Measurements from ENCODE around the gene ABCC1.

Gene ABCC1

GRCh38 chr16:16030449-16030848 is 81.0 kb downstream of the ABCC1 start:
- no peak for DNase-seq
- no peak for TF ChIP-seq CTCF (IDR thresholded peaks at IDR 0.05; ENCODE audit: low read depth, low read length)
- H3K36me3 ChIP-seq: peaks cover 53% of the 10 kb centered on the region
- no peaks in the 10 kb centered on the region for H3K27me3 ChIP-seq
- H3K4me3 ChIP-seq (ENCODE audit: low read depth, low read length): no peak overlapping the region
- H3K4me1 ChIP-seq: no peaks in the 10 kb centered on the region
- no peaks in the 10 kb centered on the region for H3K9me3 ChIP-seq

- no peaks in the 10 kb centered on the region for H3K4me1 ChIP-seq
- no peak for DNase-seq
- no peaks in the 10 kb centered on the region for H3K9me3 ChIP-seq
- H3K27me3 ChIP-seq: no peaks in the 10 kb centered on the region
- H3K36me3 ChIP-seq: peaks cover 61% of the 10 kb centered on the region
- no peak overlapping the region for H3K4me3 ChIP-seq (ENCODE audit: low read depth, low read length)
- no peak for TF ChIP-seq CTCF (IDR thresholded peaks at IDR 0.05; ENCODE audit: low read depth, low read length)
Observed at GRCh38 chr16:16031401-16031800, 82.0 kb downstream of the ABCC1 start.

- Histone ChIP-seq H3K27me3 (no peaks in the 10 kb centered on the region), H3K4me3 (ENCODE audit: low read depth, low read length) (no peak overlapping the region), H3K4me1 (no peaks in the 10 kb centered on the region), H3K36me3 (peaks cover 68% of the 10 kb centered on the region), H3K9me3 (no peaks in the 10 kb centered on the region)
- TF ChIP-seq CTCF (IDR thresholded peaks at IDR 0.05; ENCODE audit: low read depth, low read length): no peak
- no peak for DNase-seq
Observed at GRCh38 chr16:16032271-16032979, 83.0 kb downstream of the ABCC1 start.

GRCh38 chr16:16033208-16033717 is 83.8 kb downstream of the ABCC1 start:
- Histone ChIP-seq H3K27me3 (no peaks in the 10 kb centered on the region), H3K9me3 (no peaks in the 10 kb centered on the region), H3K4me1 (no peaks in the 10 kb centered on the region), H3K4me3 (ENCODE audit: low read depth, low read length) (no peak overlapping the region), H3K36me3 (peaks cover 72% of the 10 kb centered on the region)
- no peak for TF ChIP-seq CTCF (IDR thresholded peaks at IDR 0.05; ENCODE audit: low read depth, low read length)
- DNase-seq: no peak

DNA sequence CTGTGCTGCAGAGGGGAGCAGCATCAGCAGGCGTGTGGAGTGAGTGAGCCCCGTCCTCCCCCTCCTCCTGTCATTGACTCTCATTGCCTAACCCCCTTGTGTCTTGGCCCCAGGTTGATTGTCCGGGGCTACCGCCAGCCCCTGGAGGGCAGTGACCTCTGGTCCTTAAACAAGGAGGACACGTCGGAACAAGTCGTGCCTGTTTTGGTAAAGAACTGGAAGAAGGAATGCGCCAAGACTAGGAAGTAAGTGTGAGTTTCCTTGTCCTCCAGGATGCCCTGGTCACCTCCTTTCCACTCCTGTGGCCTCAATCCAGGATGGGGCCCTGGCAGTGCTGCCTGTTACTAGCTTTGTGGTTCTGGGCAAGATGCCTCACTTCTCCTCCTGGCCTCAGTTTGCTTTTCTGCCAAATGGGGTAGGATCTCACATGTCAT is 87.0 kb downstream of the ABCC1 start:
- Histone ChIP-seq H3K9me3 (no peaks in the 10 kb centered on the region), H3K27me3 (no peaks in the 10 kb centered on the region), H3K4me3 (ENCODE audit: low read depth, low read length) (no peak overlapping the region), H3K4me1 (no peaks in the 10 kb centered on the region), H3K36me3 (peaks cover 65% of the 10 kb centered on the region)
- no peak for TF ChIP-seq CTCF (IDR thresholded peaks at IDR 0.05; ENCODE audit: low read depth, low read length)
- no peak for DNase-seq

DNA sequence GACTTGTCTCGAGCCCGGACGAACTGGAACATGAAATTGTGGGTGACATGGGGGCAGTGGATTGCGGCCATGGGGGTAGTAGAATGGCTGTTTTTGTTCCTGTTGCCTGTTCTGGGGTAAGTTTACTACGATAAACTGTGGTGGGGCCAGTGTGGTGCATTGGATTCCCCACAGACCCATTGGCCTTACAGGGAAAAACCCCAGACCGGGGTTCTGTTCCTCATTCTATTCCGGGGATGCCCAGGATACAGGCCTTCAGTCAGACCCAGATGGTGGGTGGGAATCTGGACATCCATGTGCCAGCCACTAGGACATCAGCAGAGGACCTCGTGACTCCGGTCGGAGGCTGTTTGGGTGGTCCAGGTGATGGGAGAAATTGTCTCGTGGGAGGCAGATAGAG is 88.1 kb downstream of the ABCC1 start:
- peaks cover 70% of the 10 kb centered on the region for H3K36me3 ChIP-seq
- no peak for DNase-seq
- H3K9me3 ChIP-seq: no peaks in the 10 kb centered on the region
- H3K4me1 ChIP-seq: no peaks in the 10 kb centered on the region
- no peak for TF ChIP-seq CTCF (IDR thresholded peaks at IDR 0.05; ENCODE audit: low read depth, low read length)
- no peak overlapping the region for H3K4me3 ChIP-seq (ENCODE audit: low read depth, low read length)
- no peaks in the 10 kb centered on the region for H3K27me3 ChIP-seq
